Stimulated activated naive CD8-positive, alpha-beta T cell treated with anti-CD3 and anti-CD28 coated beads, Interleukin-15, Interleukin-2, amounts not matched to agents 100 ng/mL and 50 ng/mL, for 24 hours (primary cell): ENCODE data around the gene GJA5.
"Not testable (repeated sequence)": the region's sequence is repeated elsewhere in the genome, so short reads cannot be mapped to it uniquely, and the experiment has no call there.

ENCODE experiments used
- H3K27ac Mint-ChIP-seq: one replicate; pipeline ENCODE4 v1.8.0; 2021; ENCODE audit warnings: mild to moderate bottlenecking, mixed read lengths
- H3K27me3 Mint-ChIP-seq: one replicate; pipeline ENCODE4 v1.8.0; 2021; ENCODE audit warnings: mixed read lengths
- H3K36me3 Mint-ChIP-seq: one replicate; pipeline ENCODE4 v1.8.0; 2021; ENCODE audit warnings: low read depth, mixed read lengths
- H3K4me1 Mint-ChIP-seq: one replicate; pipeline ENCODE4 v1.8.0; 2021; ENCODE audit warnings: low read depth, mixed read lengths
- H3K4me3 Mint-ChIP-seq: one replicate; pipeline ENCODE4 v1.8.0; 2021; ENCODE audit warnings: mild to moderate bottlenecking, mixed read lengths
- H3K9me3 Mint-ChIP-seq: one replicate; pipeline ENCODE4 v1.8.0; 2021; ENCODE audit warnings: mixed read lengths

Gene GJA5

DNA sequence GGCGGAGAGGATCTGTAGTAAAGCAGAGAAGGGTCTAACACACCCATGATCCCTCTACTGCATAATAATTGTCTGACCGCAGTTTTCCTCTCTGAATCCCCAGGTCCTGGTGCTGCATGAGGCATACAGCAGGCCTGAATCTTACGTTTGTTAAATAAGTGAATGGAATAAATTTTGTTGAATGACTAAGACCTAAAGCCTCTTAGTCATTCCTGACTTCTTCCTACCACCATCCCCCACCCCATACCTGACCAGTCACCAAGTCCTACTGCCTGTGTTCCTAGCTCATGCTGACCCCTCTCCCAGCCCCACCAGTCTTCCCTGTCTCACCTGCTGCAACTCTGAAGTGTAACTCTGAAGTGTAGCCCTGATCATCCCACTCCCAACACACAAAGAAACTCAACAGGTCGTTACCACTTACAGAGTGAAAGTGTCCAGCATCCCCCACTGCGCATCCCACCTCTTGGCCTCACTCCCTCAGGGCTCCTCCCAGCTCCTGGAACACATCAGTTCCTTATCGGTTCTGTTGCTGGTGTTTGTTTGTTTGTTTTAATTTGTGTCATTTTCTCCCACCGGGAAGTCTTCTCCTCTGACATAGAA, 9.7 kb downstream of the GJA5 start:
- no peaks in the 10 kb centered on the region for H3K4me1 Mint-ChIP-seq

DNA sequence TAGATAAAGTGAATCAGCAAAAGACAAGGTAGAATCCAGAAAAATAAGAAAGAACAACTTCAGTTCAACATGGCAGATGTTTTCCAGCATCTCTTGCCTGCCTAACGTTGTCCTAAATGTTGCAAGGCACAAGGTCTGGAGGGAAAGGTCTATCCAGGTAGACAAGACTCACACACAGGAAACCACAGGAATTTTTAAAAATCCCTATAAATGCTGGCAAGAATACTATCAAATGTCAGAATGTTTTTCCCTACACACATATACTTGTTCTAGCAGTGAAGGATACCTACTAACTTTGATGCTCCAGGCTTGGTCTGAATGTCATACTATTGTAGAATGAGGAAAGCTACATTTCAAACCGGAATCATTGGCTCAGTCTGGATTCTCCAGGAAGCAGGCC, 10.6 kb downstream of the GJA5 start:
- H3K27me3 Mint-ChIP-seq, result peaks cover 6% of the 10 kb centered on the region
- no peaks in the 10 kb centered on the region for H3K4me1 Mint-ChIP-seq
- no peak overlapping the region for H3K4me3 Mint-ChIP-seq
- H3K27ac Mint-ChIP-seq, result no peak overlapping the region
- H3K9me3 Mint-ChIP-seq, result no peaks in the 10 kb centered on the region
- H3K36me3 Mint-ChIP-seq, result no peaks in the 10 kb centered on the region

More for the DNA sequence above, 9.7 kb downstream of the GJA5 start:
- Mint-ChIP-seq H3K27me3 (peaks cover 6% of the 10 kb centered on the region), H3K9me3 (no peaks in the 10 kb centered on the region), H3K4me3 (no peak overlapping the region), H3K27ac (no peak overlapping the region), H3K36me3 (no peaks in the 10 kb centered on the region)

DNA sequence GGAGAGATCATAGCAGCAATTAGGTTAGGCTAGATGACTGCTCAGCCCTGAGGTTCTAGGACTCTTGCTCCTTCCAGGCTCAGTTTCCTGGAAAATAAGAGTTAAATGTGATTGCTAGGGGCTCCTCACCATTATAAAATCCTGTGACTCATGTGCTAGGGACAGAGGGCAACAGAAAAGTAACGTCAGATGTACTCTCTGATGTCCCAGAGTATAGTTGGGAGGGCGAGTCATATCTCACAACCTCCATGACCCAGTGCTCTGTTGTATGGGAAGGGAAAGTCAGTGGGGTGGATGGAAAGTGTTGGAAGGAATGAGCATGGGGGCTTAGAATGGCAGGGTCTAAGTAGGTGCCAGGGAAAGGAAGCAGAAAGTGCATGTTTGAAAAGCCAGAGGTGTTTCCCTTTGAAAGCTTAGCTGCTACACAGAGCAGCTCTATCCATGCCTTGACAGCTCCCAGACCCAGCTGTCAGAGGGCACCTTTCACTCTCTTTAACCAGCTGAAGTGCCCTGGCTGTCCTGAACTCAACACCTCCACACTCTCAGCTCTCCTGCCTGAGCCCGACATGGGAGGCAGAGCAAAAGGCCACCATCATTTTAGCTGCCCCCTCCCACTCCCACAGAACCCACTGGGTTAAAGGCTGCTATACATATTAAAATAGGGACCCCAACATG, 11.6 kb downstream of the GJA5 start:
- Mint-ChIP-seq H3K9me3 (no peaks in the 10 kb centered on the region), H3K36me3 (no peaks in the 10 kb centered on the region), H3K4me1 (no peaks in the 10 kb centered on the region), H3K27me3 (peaks cover 6% of the 10 kb centered on the region), H3K4me3 (no peak overlapping the region), H3K27ac (no peak overlapping the region)

DNA sequence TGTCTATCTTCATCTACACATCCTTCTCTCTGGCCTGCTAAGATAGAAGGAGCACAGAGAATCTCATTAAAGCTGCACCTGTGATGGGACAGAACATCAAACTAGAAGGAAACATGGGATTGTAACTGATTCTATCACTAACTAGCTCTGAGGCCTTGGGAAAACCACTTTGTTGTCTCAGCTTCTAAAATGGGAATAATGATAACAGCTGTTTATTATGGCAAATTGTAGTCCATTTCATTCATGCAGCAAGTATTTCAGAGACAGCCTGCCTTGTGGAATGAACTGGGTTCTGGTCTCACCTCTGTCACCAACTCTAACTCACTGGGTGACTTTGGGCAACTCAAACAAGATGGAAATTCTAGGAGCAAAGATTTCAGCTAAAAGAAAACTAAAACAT, 12.4 kb downstream of the GJA5 start:
- Mint-ChIP-seq H3K4me3 (no peak overlapping the region), H3K27ac (no peak overlapping the region), H3K4me1 (no peaks in the 10 kb centered on the region), H3K9me3 (no peaks in the 10 kb centered on the region), H3K27me3 (peaks cover 6% of the 10 kb centered on the region), H3K36me3 (no peaks in the 10 kb centered on the region)

DNA sequence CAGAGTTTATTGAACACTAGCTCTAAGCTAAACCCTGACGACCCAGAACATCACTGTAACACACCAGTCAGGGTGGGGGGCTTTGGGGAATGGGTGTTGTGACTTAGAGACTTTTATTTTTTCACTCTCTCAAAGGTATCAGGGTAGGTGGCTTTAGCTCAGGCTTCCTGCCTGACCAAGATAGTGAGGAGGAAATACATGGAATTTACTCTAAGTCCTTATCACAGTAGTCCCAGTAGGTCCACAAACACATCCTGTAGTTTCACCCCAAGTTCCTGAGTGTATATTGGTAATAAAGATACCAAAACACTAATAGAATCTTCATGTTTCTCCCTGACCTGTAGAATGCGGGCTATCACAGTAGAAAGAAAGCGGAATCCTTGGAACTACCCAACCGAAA, 15.1 kb downstream of the GJA5 start:
- H3K4me3 Mint-ChIP-seq, result no peak overlapping the region
- H3K36me3 Mint-ChIP-seq, result no peaks in the 10 kb centered on the region
- H3K9me3 Mint-ChIP-seq, result no peaks in the 10 kb centered on the region
- no peaks in the 10 kb centered on the region for H3K4me1 Mint-ChIP-seq
- no peak overlapping the region for H3K27ac Mint-ChIP-seq
- H3K27me3 Mint-ChIP-seq, result peaks cover 14% of the 10 kb centered on the region

DNA sequence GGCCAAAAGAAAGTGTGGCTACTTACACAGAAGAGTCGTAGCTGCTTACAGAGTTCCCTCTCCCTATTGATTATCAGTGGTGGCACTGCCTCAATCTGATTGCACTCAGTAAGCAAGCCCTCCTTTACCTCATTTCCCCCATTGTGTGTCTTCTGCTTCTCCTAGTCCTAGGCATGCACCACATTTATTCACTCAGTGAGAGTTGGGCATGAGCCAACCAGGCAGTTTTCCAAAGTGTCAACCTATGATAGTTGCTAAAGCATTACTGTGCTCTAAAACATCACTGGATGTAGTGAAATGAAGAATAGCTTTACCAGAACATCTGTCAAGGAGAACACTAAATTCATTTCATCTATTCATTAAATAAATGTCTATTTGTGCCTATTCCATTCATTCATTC, 19.3 kb downstream of the GJA5 start:
- no peaks in the 10 kb centered on the region for H3K4me1 Mint-ChIP-seq
- H3K4me3 Mint-ChIP-seq, result no peak overlapping the region
- H3K27me3 Mint-ChIP-seq, result peaks cover 9% of the 10 kb centered on the region
- H3K27ac Mint-ChIP-seq, result no peak overlapping the region
- no peaks in the 10 kb centered on the region for H3K36me3 Mint-ChIP-seq
- no peaks in the 10 kb centered on the region for H3K9me3 Mint-ChIP-seq

DNA sequence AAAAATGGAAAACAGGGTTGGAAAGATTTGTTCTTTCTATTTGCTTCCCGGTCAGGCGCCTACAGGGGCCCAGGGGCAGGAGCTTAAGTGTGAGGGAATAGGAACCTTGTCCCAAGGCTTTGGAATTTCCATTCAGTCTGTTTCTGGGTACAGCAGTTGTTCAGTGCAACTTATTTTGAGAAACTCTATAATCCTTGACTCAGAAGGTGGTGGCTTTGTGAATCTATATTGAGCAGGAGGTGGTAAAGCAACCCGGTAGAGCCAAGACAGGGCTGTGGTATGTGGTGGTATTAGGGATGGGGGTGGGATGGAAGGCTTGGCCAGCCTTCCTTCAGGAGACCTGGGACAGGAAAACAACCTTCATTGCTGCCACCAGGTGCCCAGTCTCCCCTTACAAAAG, 20.0 kb downstream of the GJA5 start:
- no peaks in the 10 kb centered on the region for H3K9me3 Mint-ChIP-seq
- H3K4me3 Mint-ChIP-seq, result no peak overlapping the region

DNA sequence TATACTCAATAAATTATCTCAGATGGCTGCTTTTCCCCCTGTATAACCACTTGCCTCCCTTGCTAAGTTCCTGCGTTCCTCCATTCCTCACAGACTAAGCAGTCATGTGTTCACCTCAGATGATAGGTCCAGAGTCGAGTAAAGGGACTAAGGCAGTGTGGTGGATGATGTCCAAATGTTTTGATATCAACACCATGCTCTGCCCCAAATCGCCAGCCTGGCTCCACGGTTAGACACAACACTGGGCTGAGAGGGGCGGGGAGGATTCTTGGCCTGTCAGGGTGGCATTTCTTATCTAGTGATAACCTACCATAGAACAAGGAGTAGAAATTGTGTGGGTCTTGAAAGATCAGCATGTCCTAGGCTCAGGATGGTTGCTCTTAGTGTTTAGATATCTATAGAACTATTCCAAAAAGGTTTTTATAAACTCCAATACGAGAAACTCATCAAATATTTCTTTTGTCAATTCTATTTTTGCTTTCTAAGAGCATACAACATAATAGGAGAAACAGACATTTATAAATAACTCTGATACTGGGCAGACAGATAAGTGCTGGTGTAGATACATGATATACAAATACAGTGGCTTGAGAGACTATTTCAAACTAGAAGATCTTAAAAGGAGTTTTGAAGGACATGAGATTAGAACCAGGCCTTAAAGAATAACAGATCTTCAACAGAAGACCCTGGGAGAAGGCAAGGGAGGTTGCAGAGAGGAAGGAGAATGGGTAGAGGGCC, 21.5 kb downstream of the GJA5 start:
- H3K9me3 Mint-ChIP-seq, result no peaks in the 10 kb centered on the region
- no peak overlapping the region for H3K4me3 Mint-ChIP-seq
- H3K36me3 Mint-ChIP-seq, result no peaks in the 10 kb centered on the region
- peaks cover 5% of the 10 kb centered on the region for H3K4me1 Mint-ChIP-seq
- H3K27me3 Mint-ChIP-seq, result peaks cover 7% of the 10 kb centered on the region
- H3K27ac Mint-ChIP-seq, result no peak overlapping the region

More for the DNA sequence above, 20.0 kb downstream of the GJA5 start:
- H3K36me3 Mint-ChIP-seq, result no peaks in the 10 kb centered on the region
- no peak overlapping the region for H3K27ac Mint-ChIP-seq
- no peaks in the 10 kb centered on the region for H3K4me1 Mint-ChIP-seq
- H3K27me3 Mint-ChIP-seq, result peaks cover 7% of the 10 kb centered on the region

DNA sequence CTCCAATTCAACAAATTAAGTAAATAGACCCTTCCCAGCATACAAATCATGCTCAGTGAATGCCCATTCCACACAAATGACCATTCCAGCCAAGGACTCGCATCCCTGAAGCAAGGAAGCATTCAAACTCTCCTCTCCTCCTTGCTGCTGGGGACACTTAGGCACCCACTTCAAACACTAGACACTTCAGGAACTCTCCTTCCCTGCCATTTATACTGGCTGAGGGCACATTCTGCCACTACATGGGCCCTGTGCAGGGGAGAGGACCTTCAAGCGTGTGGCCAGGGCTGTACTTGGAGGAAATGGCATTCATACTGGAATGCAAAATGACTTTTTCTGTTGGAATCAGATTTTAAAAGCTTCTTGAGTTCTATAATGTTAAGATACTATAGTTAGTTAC, 22.3 kb downstream of the GJA5 start:
- Mint-ChIP-seq H3K27me3 (peaks cover 7% of the 10 kb centered on the region), H3K4me1 (peaks cover 5% of the 10 kb centered on the region), H3K27ac (no peak overlapping the region), H3K4me3 (no peak overlapping the region), H3K9me3 (no peaks in the 10 kb centered on the region), H3K36me3 (no peaks in the 10 kb centered on the region)

DNA sequence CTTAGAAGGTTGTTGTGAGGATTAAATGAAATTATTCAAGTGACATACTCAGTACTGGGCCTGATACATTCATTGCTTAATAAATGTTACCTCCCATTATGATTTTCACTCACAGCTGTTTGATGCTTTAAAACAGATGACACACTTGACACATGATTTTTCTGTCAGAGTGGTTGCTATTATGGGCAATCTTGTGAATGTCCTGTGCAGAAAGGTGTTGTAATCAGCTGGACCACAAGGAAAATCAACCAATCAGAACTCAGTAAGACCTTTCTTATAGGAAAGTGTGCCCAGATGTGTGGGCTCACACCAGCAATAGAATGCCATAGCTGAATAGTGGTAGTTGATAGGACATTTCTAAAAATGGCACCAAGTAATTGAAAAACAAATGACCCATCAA, 23.5 kb downstream of the GJA5 start:
- no peaks in the 10 kb centered on the region for H3K9me3 Mint-ChIP-seq
- no peak overlapping the region for H3K4me3 Mint-ChIP-seq
- no peaks in the 10 kb centered on the region for H3K36me3 Mint-ChIP-seq
- peaks cover 4% of the 10 kb centered on the region for H3K27me3 Mint-ChIP-seq
- H3K4me1 Mint-ChIP-seq, result peaks cover 5% of the 10 kb centered on the region
- no peak overlapping the region for H3K27ac Mint-ChIP-seq

DNA sequence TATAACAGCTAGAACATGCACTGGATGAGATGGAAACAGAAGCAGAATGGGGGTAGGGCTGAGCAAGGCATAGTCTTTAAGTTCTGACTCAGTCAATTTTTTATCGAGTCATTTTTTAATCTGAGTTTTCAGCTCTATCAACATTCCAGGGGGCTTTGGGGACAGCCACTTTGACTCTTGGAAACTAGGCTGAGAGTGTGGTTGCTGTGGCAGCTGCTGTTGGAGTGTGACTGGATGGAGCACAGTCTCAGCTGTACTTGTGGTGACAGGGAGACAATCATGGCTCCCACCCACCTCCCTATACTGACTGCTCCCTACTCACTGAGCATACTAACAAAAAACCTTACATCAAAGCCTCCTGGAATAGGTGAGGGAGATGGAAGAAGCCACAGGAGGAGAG, 25.0 kb downstream of the GJA5 start:
- Mint-ChIP-seq H3K4me1 (peaks cover 5% of the 10 kb centered on the region), H3K27ac (no peak overlapping the region), H3K4me3 (no peak overlapping the region), H3K9me3 (no peaks in the 10 kb centered on the region), H3K36me3 (no peaks in the 10 kb centered on the region), H3K27me3 (peaks cover 5% of the 10 kb centered on the region)

DNA sequence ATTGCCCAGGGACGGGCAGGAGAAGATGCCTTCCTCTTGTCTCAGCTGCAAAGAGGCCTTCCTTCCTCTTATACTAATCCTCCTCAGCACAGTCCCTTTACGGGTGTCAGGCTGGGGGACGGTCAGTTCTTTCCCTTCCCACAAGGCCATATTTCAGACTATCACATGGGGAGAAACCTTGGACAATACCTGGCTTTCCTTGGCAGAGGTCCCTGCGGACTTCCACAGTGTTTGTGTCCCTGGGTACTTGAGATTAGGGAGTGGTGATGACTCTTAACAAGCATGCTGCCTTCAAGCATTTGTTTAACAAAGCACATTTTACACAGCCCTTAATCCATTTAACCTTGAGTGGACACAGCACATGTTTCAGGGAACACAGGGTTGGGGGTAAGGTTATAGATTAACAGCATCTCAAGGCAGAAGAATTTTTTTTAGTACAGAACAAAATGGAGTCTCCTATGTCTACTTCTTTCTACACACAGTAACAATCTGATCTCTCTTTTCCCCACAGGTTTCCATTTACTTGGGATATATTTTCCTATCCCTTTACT, 26.0 kb downstream of the GJA5 start:
- not testable (repeated sequence) for H3K4me3 Mint-ChIP-seq, H3K9me3 Mint-ChIP-seq, H3K36me3 Mint-ChIP-seq, H3K4me1 Mint-ChIP-seq, H3K27ac Mint-ChIP-seq
- H3K27me3 Mint-ChIP-seq, result peaks cover 11% of the 10 kb centered on the region

DNA sequence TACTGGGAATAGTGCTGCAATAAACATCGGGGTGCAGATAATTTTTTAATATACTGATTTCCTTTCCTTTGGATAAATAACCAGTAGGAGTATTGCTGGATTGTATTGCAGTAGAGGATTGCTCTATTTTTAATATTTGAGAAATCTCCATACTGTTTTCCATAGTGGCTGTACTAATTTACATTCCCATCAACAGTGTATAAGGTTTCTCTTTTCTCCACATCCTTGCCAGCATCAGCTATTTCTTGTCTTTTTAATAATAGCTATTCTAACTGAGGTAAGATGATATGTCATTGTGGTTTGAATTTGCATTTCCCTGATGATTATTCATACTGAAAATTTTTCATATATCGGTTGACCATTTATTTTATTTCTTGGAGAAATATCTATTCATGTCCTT, 31.1 kb downstream of the GJA5 start:
- peaks cover 14% of the 10 kb centered on the region for H3K27me3 Mint-ChIP-seq
- H3K36me3 Mint-ChIP-seq, result no peaks in the 10 kb centered on the region
- H3K4me1 Mint-ChIP-seq, result no peaks in the 10 kb centered on the region
- H3K27ac Mint-ChIP-seq, result no peak overlapping the region
- H3K9me3 Mint-ChIP-seq, result no peaks in the 10 kb centered on the region
- H3K4me3 Mint-ChIP-seq, result no peak overlapping the region

DNA sequence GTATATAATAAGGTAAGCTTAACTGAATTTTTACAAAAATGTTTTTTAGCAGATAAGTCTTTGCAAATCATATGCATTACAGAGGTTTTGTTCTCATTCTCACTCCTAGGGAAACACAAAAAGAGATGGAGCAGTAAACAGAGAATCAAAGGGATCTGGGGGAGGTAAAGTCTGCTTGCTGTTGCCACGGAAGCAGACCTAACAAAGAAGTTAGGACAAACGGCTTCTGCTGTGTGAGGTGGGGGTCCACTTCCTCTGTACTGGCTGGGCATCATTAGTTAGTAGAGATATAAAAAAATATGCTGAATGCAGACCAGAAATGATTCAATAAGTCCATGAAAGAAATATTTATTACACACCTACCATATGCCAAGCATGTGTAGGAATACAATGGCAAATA, 34.2 kb downstream of the GJA5 start:
- H3K4me3 Mint-ChIP-seq, result no peak overlapping the region
- H3K4me1 Mint-ChIP-seq, result no peaks in the 10 kb centered on the region
- no peak overlapping the region for H3K27ac Mint-ChIP-seq
- H3K9me3 Mint-ChIP-seq, result no peaks in the 10 kb centered on the region
- no peaks in the 10 kb centered on the region for H3K36me3 Mint-ChIP-seq
- peaks cover 17% of the 10 kb centered on the region for H3K27me3 Mint-ChIP-seq

DNA sequence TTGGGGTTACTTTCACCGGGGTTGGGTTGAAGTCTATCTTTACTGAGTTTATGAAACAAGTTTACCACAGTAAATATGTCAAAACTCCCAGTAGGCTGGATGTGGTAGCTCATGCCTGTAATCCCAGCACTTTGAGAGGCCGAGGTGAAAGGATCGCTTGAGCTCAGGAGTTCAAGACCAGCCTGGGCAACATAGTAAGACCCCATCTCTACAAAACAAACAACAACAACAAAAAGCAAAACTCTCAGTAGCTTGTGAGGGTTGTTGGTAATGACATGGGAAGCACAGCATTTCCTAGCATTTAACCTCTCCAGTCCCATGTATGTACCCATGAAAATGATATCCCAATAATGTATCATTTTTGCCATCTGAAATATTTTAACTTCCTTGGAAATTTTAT, 34.7 kb downstream of the GJA5 start:
- Mint-ChIP-seq H3K4me3 (no peak overlapping the region), H3K9me3 (no peaks in the 10 kb centered on the region), H3K27me3 (peaks cover 21% of the 10 kb centered on the region), H3K27ac (no peak overlapping the region), H3K36me3 (no peaks in the 10 kb centered on the region), H3K4me1 (no peaks in the 10 kb centered on the region)
